Kidney epithelial cell (primary cell): ENCODE results near the gene PC. TPM values are rescaled to one million over a fixed set of nuclear protein-coding genes. Genes with fewer than 3 reads are reported as not detected.

Experiments used
- DNase-seq: peaks from one replicate; pipeline ENCODE4 v3.0.0-alpha.2; 2010; ENCODE audit warnings: low read depth
- H3K27me3 ChIP-seq: 2 replicates; pipeline ENCODE4 v1.6.0; 2011; ENCODE audit warnings: low read length; ENCODE audit not compliant: control insufficient read depth, insufficient read depth
- H3K36me3 ChIP-seq: 2 replicates; pipeline ENCODE4 v1.5.1; 2011; ENCODE audit warnings: low read length; ENCODE audit not compliant: control insufficient read depth, insufficient read depth
- H3K4me3 ChIP-seq: 2 replicates; pipeline ENCODE4 v1.5.1; 2011; ENCODE audit warnings: low read depth, mild to moderate bottlenecking, control low read depth, low read length
- CTCF ChIP-seq: IDR thresholded peaks from 2 replicates; pipeline ENCODE4 v1.5.1; 2011; ENCODE audit warnings: mild to moderate bottlenecking, moderate library complexity, low read length, control low read depth, inconsistent platforms; ENCODE audit not compliant: insufficient read depth, poor library complexity, severe bottlenecking
- total RNA-seq: library from RNA; depleted of rRNA; stranded (reverse); fragments of >200 nt; gene quantifications from 2 replicates; pipeline ENCODE4 v1.2.3, GENCODE V29; 2015

The PC gene
- total RNA-seq, 1 donor from 2014 or later = 10.1 TPM

- no peak for TF ChIP-seq CTCF
- no peak overlapping the region for H3K4me3 ChIP-seq
- no peaks in the 10 kb centered on the region for H3K36me3 ChIP-seq
Observed at GRCh38 chr11:66885950-66886440, 72.2 kb downstream of the PC start.

GRCh38 chr11:66885469-66885868 lies 72.7 kb downstream of the PC start:
- H3K36me3 ChIP-seq = no peaks in the 10 kb centered on the region
- H3K4me3 ChIP-seq = no peak overlapping the region
- TF ChIP-seq CTCF = no peak
- no peak for DNase-seq
- H3K27me3 ChIP-seq = no peaks in the 10 kb centered on the region

More at GRCh38 chr11:66885950-66886440, 72.2 kb downstream of the PC start:
- H3K27me3 ChIP-seq = no peaks in the 10 kb centered on the region
- no peak for DNase-seq

GRCh38 chr11:66884443-66884842 lies 73.7 kb downstream of the PC start:
- Histone ChIP-seq H3K36me3 (no peaks in the 10 kb centered on the region), H3K27me3 (no peaks in the 10 kb centered on the region), H3K4me3 (no peak overlapping the region)
- DNase-seq = no peak
- TF ChIP-seq CTCF = no peak

- Histone ChIP-seq H3K36me3 (no peaks in the 10 kb centered on the region), H3K27me3 (no peaks in the 10 kb centered on the region), H3K4me3 (no peak overlapping the region)
- peak; percentile 71 for TF ChIP-seq CTCF
- DNase-seq = peak; percentile 65
Observed at GRCh38 chr11:66883016-66883965, 74.9 kb downstream of the PC start.

DNA sequence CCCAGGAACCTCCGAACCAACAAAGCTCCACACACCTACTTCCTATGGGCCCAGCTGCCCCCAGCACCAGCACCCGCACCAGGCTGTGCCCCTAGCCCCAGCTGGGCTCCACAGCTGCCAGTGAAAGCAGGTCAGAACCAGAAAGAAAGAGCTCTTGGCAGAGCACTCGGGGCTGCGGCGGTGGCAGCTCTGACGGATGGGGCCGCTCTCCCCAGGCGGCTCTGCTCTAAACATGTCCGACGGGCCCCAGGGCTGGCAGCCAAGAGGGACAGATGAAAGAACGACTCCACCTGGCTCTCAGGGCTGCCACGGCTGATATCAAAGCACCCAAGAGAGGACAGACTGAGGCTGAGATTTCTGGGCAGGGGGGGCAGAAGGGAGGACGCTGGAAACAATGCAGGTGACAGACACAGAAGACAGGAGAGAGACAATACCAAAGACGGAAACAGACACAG lies 75.6 kb downstream of the PC start:
- Histone ChIP-seq H3K36me3 (no peaks in the 10 kb centered on the region), H3K27me3 (no peaks in the 10 kb centered on the region), H3K4me3 (no peak overlapping the region)
- DNase-seq = no peak
- no peak for TF ChIP-seq CTCF
